ENCODE results near the gene HSD3B1.
"Not testable (repeated sequence)": the region's sequence is repeated elsewhere in the genome, so short reads cannot be mapped to it uniquely, and the experiment has no call there.

Gene HSD3B1

DNA sequence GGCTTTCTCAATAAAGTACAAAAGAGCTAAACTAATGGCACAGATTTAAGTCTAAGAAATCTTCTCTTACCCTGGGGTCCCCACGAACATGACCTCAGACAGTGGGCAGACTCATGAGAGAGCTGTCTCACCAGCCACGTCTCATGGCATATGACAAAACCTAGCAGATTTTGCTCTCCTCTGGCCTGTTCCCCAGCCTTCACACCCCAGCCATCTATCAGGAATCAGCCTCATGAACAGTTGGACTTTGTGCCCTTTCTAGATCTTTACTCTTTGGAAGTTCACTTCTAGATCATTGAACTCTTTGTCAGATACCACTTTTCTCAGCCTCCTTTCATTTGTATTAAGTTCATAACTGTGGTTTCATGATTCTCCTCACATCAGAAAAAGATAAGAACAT, 14.2 kb upstream of the HSD3B1 start:
- DNase-seq: no peak

- no peak for DNase-seq
Observed at GRCh38 chr1:119504831-119505230, 2.2 kb upstream of the HSD3B1 start.

DNA sequence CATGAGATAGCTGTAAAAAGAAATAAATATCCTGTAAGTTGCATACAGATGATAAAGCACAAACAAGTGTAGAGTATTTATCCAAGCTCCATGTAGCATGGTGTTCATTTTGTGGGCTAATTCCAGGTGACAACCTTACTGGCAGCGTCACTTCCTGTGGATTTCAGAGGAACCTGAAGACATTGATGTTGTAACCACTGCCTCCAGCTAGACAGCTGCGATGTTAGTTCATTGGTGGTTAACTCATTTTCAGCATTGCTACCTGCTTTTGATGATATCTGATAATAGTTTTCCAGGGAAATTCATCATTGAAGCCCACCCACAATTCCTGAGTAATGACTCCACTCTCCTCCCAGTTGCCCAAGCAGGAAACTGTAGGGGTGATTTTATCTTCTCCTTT, 3.0 kb downstream of the HSD3B1 start:
- no peak for DNase-seq

GRCh38 chr1:119515221-119515620, 8.2 kb downstream of the HSD3B1 start:
- DNase-seq: no peak

DNA sequence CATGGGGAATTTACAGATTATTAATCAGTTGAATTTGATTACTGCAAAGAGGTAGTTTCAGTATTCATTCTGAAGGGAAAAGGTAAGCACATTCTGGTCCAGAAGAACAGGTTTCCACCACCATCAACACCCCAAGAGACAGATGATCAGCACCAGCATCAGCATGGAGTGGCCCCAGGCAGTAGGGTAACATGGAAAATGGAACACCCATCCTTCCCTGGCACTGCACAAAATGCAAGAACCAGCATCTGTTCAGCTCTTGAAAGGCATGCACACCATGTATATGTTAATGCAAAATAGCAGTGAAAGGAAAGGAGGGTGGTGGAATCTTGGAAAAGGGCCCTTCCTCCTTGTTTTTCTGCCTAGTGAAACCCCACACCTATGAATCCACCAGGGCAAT, 9.2 kb downstream of the HSD3B1 start:
- no peak for DNase-seq

DNA sequence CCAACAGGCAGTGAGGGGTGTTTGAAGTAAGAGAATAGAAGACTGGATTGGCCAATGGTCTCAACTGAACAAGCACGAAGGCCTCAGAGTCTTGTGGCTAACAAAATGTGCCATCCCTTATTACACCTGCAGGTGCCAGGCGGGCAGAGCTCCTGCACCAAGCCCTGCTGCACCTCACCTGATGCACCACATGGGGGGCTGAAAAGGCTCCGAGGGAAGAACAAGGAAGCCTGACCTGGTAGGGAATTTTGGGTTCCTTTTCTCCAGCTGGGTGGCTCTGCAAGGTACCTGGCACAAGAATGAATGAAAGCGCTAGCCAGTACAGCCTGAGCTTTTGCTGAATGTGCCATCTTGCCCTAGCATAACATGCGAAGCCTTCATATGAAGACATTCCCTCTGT, 9.7 kb downstream of the HSD3B1 start:
- no peak for DNase-seq

- not testable (repeated sequence) for DNase-seq
Observed at GRCh38 chr1:119517667-119518066, 10.7 kb downstream of the HSD3B1 start.

- DNase-seq: no peak
Observed at GRCh38 chr1:119531606-119532323, 24.8 kb downstream of the HSD3B1 start.

DNA sequence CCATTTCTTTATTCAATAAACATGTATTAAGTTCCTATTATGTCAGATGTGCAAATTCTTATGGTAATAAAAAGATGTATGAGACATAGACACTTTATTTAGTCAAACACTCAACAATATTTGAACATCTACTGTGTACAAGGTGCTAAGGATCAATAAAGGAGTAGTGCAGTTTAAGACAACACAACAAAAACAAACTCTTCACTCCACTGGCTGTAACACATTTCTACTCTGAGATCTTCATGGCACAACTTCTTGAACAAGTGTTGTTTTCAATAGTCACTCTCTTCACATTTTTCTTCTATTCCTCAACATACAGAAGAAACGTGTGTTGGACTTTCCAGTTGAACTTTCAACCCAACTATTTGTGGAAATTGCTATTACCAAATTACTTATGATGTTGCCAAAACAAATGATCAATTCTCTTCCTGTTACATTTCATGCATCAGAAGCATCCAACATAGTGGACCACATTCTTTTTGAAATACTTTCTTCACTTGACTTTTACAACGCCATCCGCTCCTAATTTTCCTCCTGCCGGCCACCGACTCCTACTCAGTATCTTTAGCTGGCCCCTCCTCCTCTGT, 25.4 kb downstream of the HSD3B1 start:
- no peak for DNase-seq

- no peak for DNase-seq
Observed at GRCh38 chr1:119535381-119535780, 28.4 kb downstream of the HSD3B1 start.

GRCh38 chr1:119537966-119538365, 31.0 kb downstream of the HSD3B1 start:
- no peak for DNase-seq

DNA sequence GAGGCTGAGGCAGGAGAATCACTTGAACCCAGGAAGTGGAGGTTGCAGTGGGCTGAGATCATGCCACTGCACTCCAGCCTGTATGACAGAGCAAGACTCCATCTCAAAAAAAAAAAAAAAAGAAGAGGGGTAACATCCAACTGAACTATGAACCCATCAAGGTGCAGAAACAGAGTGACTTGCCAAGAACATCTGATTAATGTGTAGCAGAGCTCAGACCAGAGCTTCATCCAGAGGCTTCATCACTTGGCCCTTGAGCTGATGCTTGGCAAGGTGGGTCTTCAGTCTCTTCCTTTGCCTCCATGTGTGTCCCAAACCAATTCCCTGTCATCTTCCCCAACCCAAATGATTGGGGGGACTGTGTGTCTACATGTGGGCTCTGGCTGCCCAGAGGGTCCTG, 32.6 kb downstream of the HSD3B1 start:
- no peak for DNase-seq

GRCh38 chr1:119541389-119541788, 34.4 kb downstream of the HSD3B1 start:
- no peak for DNase-seq

DNA sequence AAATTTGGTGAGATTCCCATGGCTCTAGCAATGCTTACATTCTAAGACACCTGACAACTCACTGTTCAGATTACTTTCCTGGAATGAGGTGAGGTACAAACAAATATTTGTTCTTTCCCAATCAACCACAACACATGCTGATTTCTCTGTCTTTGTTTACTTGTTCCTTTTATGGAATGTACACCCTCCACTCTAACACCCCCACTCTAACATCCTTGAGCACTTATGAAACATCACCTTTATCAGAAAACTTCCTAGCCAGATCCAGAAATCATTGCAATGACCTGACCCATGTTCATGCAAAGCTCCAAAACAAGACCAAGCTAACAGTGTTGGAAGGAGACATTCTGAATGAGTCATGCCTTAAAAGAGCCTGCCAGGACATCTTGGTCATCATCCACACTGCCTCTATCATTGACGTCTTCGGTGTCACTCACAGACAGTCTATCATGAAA, 35.5 kb downstream of the HSD3B1 start:
- no peak for DNase-seq

DNA sequence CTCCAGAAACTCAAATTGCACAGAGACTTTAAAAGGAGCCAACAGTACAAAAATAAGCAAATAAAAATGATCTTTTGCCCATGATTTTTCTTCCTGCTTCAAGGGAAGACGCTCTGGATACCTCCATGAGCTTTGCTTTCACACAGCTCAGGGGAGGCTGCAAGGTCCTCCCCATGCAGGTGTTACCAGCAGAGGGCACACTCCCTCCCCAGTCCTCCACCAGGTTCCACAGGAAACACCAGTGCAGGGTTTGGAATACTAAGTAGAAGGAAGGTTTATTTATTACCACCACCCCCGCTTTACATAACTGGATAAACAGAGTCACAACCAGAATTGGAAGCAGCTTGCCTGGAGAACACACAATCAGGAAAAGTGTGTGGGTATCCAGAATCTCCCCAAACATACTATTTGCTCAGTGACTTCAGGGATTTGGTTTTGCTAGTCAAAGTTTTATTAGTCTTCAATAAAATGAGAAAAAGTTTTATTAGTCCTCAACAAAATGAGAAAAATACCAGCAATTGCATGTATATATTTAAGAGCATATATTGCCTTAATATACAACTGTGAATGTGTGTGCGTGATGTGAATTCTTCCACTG, 37.3 kb downstream of the HSD3B1 start:
- no peak for DNase-seq

DNA sequence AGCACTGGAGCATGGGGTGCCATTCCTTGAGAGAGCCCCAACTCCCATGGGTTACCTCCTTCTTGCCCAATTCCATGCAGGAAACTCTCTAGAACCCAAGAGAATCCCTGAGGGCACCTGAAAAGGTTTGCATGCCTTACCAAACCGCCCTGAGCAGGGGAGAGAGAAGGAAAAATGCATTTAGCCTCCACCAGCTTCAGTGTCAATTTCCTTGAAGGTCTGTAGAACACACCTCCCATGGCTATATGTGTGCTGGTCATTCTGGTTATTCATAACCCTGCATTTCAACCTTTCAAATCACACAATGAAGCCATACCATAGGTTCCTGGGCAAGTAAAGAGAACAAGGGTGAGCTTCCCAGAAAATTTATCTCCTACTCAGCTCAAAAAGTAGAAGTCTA, 39.6 kb downstream of the HSD3B1 start:
- DNase-seq: no peak

GRCh38 chr1:119547306-119547705, 40.3 kb downstream of the HSD3B1 start:
- no peak for DNase-seq

DNA sequence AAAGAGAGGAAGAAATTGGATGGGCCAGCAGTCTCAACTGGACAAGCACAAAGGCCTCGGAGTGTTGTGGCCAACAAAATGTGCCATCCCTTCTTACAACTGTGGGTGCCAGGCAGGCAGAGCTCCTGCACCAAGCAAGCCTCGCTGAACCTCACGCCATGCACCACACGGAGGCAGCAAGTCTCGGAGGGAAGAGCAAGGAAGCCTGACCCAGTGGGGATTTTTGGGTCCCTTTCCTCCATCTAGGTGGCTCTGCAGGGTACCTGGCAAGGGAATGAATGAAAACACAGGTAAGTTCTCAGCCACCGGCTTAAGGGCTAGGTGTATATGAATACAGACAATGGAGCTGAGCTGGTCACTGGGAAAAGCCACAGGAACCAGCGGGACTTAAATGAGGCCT, 40.8 kb downstream of the HSD3B1 start:
- DNase-seq: no peak

DNA sequence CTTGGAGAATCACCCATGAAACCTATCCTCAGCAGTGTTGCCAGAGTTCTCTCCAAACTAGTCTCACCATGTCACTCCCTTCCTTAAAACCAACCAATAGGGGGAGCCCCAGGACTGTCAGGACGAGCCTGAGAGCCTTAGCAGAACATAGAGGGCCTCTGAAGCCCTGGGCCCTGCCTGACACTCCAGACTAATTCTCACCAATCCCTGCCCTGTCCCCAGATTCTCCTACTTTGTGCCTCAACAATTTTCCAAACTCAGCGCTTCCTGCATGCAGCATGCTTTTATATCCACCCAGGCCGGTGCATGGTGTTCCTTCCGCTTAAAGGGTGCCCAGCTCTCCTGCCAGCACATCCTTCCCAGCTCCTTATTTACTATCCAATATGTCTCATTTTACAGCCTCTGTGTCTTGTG, 42.7 kb downstream of the HSD3B1 start:
- peak; percentile 11 for DNase-seq

- DNase-seq: no peak
Observed at GRCh38 chr1:119550381-119550780, 43.4 kb downstream of the HSD3B1 start.

DNA sequence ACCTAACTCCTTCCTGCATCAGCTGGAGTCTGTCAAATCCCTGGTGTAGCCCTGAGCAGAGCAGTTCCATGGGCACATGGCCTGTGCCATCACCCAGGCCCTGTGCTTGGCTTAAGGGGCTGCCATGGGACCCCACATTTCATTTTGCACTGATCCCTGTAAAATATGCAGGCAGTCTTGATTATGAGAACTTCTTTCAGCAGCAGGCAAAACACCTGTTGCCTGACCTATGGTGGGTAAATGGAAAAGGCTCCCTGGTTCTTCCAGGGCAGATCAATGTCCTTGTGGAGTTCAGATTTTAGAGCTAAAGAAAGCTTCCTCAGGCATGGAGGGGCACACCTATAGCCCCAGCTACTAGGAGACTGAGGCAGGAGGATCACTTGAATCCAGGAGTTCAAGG, 44.2 kb downstream of the HSD3B1 start:
- no peak for DNase-seq

GRCh38 chr1:119552656-119553055, 45.6 kb downstream of the HSD3B1 start:
- DNase-seq: not testable (repeated sequence)

GRCh38 chr1:119553302-119554071, 46.5 kb downstream of the HSD3B1 start:
- not testable (repeated sequence) for DNase-seq

- DNase-seq: no peak
Observed at GRCh38 chr1:119554183-119554582, 47.2 kb downstream of the HSD3B1 start.
